Measurements from ENCODE around the gene TNS1.

DNA sequence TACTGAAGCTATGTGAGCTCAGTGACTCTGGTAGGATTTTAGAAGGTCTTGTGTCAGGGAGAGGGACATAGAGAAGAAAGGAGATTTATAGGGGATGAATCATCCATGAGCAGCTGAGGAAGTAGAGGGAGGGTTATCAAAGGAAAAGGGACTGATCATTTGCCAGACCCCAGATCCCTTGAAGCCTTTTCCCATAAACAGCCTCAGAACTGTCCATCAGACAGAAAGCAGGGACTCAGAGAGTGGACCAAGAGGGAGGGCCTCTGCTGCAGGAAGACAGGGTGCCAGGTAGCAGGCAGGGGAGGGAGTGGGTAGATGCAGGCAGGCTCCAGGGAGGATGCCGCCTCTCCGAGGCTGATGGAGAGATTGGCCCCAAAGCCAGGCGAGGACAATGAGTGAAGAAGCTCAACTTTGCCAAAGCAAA, 133.9 kb downstream of the TNS1 start:
- TF ChIP-seq, protein P1, sequence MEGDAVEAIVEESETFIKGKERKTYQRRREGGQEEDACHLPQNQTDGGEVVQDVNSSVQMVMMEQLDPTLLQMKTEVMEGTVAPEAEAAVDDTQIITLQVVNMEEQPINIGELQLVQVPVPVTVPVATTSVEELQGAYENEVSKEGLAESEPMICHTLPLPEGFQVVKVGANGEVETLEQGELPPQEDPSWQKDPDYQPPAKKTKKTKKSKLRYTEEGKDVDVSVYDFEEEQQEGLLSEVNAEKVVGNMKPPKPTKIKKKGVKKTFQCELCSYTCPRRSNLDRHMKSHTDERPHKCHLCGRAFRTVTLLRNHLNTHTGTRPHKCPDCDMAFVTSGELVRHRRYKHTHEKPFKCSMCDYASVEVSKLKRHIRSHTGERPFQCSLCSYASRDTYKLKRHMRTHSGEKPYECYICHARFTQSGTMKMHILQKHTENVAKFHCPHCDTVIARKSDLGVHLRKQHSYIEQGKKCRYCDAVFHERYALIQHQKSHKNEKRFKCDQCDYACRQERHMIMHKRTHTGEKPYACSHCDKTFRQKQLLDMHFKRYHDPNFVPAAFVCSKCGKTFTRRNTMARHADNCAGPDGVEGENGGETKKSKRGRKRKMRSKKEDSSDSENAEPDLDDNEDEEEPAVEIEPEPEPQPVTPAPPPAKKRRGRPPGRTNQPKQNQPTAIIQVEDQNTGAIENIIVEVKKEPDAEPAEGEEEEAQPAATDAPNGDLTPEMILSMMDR (IDR thresholded peaks at IDR 0.05; ENCODE audit: low read length): no peak
- no peak for TF ChIP-seq EZH2phosphoT487 (IDR thresholded peaks at IDR 0.05; ENCODE audit: low read length)
- no peak for TF ChIP-seq EZH2 (optimal IDR thresholded peaks at IDR 0.05; ENCODE audit: low read depth, low read length)

All from MM.1S (cell line).